Measurements from ENCODE around the gene CNTNAP3B. TPM values are rescaled to one million over a fixed set of nuclear protein-coding genes. Genes with fewer than 3 reads are reported as not detected.
"Not testable (repeated sequence)": the region's sequence is repeated elsewhere in the genome, so short reads cannot be mapped to it uniquely, and the experiment has no call there.

Gene CNTNAP3B
- total RNA-seq, 1 donor from 2014 or later = 11.7 TPM

DNA sequence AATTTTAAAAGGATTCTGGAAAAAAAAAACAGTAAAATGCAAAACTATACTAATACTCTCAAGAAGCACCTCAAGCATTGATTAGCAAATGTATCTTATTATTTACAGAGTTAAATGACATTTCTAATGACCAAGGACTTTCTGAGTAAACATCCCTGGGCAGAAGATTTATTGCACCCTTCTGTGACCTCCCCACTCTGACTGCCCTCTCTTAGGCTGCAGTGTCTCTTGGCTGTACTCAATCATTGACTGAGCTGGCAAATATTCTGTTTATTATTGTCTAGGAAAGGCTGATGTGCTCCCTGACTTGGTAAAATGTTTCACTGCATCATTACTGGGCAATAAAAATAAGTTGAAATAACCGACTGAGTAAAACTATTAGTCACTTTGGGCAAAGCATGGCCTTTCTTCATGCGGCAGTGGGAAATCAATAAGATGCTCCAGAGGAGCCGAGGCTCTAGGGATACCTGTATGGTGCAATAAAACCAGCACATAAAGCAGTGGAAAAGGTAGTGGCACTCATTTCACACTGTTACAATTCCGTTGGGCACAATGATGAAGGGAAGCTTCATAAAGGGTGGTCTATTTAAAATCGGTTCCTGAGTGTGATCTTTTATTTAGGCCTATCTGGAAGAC is 151.1 kb downstream of the CNTNAP3B start:
- not testable (repeated sequence) for DNase-seq (ENCODE audit: low read depth)

- not testable (repeated sequence) for DNase-seq (ENCODE audit: low read depth)
Observed at GRCh38 chr9:41974906-41975305, 154.3 kb downstream of the CNTNAP3B start.

GRCh38 chr9:41953007-41953406 is 176.2 kb downstream of the CNTNAP3B start:
- not testable (repeated sequence) for DNase-seq (ENCODE audit: low read depth)

- DNase-seq (ENCODE audit: low read depth) = not testable (repeated sequence)
Observed at GRCh38 chr9:41941738-41942137, 187.5 kb downstream of the CNTNAP3B start.

DNA sequence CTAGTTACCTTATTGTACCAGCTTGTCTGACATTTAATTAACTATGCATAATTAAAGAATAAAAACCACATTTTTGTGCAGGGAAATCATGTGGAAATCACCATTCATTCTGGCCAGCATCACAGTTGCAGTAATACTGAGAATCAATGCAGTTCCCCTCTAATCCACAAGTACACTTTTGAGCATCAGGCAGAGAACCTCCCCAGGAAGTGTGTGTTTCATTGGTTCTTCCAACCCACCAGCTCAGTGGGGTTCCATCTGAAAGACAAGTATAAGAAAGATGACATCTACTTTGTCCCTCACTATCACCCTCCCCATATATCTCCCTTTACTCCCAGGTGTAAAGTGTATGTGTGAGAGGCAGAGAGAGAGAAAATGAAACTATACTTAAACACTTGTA is 191.1 kb downstream of the CNTNAP3B start:
- DNase-seq (ENCODE audit: low read depth) = not testable (repeated sequence)

DNA sequence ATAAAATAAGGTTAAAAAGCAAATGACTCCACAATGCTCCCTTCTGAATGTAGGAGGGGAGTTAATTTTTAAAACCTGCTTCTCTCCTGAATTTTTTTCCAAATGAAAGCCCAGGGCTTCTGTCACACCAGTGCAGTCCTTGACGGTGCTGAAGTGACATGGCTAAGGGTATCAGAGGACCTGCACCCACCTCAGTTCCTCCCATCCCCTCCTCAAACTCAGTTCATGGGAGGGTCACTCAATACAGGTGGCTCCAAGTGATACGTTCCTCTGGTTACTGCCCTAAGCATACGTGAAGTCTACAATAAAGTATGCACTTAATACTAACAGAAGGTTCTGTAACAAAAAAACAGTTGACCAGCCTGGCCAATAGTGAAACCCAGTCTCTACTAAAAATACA is 193.5 kb downstream of the CNTNAP3B start:
- not testable (repeated sequence) for DNase-seq (ENCODE audit: low read depth)

DNA sequence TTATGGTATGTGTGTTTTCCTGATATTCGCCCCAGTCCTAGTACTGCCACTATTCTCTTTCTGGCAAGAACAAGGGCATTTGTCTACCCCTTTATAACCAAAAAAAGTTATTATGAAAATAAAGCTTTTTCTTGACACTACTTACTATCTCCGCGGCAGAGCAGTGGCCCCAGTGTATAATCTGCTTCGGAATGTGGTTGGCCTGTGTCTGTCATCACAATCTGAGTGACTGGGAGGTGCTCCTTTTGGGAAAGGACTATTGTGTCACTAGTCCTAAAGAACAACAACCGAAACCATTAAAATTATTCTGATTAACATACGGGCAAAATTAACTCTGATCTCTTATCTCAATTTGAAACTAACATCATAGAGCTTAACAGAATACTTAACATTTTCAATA is 200.1 kb downstream of the CNTNAP3B start:
- DNase-seq (ENCODE audit: low read depth) = not testable (repeated sequence)

DNA sequence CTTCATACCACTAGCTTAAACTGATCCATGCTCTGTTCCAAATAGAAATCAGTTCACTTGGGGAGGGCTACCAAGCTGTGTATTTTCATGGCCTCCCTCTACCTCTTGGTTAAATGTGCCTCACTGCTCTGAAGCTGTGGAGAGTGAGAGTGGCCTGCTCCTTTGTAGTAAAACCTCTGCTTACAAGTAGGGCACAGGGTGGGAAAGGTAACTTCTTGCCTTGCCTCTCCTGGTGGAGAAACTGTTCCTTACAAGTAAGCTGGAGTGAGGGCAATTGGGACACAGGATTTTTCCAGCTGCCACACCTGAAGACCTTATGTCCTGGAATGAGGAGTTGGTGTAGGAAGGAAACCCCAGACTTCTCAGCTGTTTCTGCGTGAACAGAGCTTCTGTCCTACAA is 211.9 kb downstream of the CNTNAP3B start:
- DNase-seq (ENCODE audit: low read depth) = not testable (repeated sequence)

DNA sequence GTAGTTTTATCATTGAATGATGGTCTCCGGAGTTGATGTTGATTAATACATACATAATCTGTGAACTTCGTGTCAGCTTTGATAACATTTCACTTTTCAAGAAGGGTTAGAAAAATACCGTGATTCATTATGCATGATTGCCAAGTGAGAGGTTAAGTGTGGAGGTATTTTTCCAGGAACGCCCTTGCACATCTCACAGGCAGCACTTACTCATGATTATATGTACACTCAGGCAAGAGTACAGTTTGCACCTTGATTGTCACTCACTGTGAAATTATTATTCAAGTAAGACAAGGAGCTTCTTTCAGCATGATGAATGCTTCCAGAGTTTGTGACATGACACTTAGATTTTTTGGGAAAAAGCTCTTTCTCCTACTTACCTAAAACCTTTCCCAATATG is 223.7 kb downstream of the CNTNAP3B start:
- not testable (repeated sequence) for DNase-seq (ENCODE audit: low read depth)

GRCh38 chr9:41902762-41903161 is 226.5 kb downstream of the CNTNAP3B start:
- DNase-seq (ENCODE audit: low read depth) = not testable (repeated sequence)

GRCh38 chr9:41898720-41899343 is 230.4 kb downstream of the CNTNAP3B start:
- DNase-seq (ENCODE audit: low read depth) = not testable (repeated sequence)

- not testable (repeated sequence) for DNase-seq (ENCODE audit: low read depth)
Observed at GRCh38 chr9:41874557-41874956, 254.7 kb downstream of the CNTNAP3B start.

DNA sequence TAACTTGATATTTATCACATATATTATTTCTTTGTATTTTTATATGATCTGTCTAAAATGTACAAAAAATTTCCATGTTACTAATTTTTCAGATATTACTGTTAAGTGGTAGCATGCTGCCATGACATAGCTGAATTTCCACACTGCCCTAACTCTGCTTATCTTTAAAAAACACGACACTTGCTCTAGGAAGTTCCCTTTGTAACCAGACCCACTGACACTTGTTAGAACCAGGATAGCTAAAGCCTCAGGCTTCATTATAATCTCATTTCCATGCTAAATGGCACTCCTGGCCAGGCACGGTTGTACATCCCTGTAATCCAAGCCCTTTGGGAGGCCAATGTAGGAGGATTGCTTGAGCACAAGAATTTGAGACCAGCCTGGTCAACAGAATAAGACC is 273.8 kb downstream of the CNTNAP3B start:
- DNase-seq (ENCODE audit: low read depth) = not testable (repeated sequence)

- DNase-seq (ENCODE audit: low read depth) = not testable (repeated sequence)
Observed at GRCh38 chr9:41851848-41852740, 277.1 kb downstream of the CNTNAP3B start.

DNA sequence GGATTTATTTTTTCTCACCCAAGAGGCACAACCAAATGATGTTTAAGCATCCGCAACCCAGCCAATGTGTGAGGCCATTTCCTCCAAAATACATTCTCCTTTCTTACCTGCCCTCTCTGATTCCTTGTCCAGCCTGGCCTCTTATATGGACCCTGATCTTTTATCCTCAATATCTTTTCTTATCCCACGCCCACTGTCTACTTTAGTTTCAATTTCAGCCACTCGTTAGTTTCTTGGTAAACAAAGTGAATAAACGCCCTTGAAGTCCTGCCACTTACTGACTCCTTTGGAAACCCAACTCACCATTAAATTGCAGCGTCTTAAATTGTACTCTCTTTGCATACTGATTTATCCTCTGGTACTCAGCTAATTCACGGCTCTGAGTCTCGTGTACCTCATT is 281.4 kb downstream of the CNTNAP3B start:
- not testable (repeated sequence) for DNase-seq (ENCODE audit: low read depth)

Other genes with a start within 250 kb of the CNTNAP3B start
- not detected in 2 replicates for gene SPATA31A6, start 54.2 kb upstream of the CNTNAP3B start, total RNA-seq